ENCODE measurements around the gene HPSE2. TPM values are rescaled to one million over a fixed set of nuclear protein-coding genes. Genes with fewer than 3 reads are reported as not detected.
"Not testable (repeated sequence)": the region's sequence is repeated elsewhere in the genome, so short reads cannot be mapped to it uniquely, and the experiment has no call there.

The HPSE2 gene
- total and polyA plus RNA-seq, 5 donors: 0.09 TPM; not detected in 4

DNA sequence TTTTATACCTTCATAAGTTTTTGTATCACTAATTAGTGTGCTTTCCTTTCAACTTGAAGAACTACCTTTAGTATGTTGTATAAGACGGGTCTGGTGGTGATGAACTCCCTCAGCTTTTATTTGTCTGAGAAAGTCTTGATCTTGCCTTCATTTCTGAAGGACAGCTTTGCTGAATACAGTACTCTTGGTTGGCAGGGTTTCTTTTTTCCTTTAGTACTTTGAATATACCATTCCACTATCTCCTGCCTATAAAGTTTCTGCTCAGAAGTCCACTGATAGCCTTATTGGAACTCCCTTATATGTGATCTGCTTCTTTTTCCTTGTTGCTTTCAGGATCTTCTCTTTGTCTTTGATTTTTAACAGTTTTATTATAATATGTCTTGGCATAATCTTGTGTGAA, 230.9 kb downstream of the HPSE2 start:
- no peaks in the 10 kb centered on the region for H3K9me3 ChIP-seq (ENCODE audit: control insufficient read depth, low read length)
- H3K27me3 ChIP-seq (ENCODE audit: control insufficient read depth, insufficient read depth): no peaks in the 10 kb centered on the region
- H3K27ac ChIP-seq (ENCODE audit: low read length): no peak overlapping the region
- 82% methylated on average over 1 of the region's 1 CpG for WGBS
- no peak overlapping the region for H3K4me3 ChIP-seq (ENCODE audit: low read length)
- no peaks in the 10 kb centered on the region for H3K4me1 ChIP-seq (ENCODE audit: control insufficient read depth, insufficient read depth, low read length)
- ATAC-seq (no peak), DNase-seq (no peak)
- intact Hi-C loops (cut with DNase I): no loop called here

GRCh38 chr10:99002392-99002791, 233.3 kb downstream of the HPSE2 start:
- ATAC-seq: no peak
- Histone ChIP-seq H3K4me3 (ENCODE audit: low read length) (no peak overlapping the region), H3K9me3 (ENCODE audit: control insufficient read depth, low read length) (no peaks in the 10 kb centered on the region), H3K27me3 (ENCODE audit: control insufficient read depth, insufficient read depth) (no peaks in the 10 kb centered on the region), H3K4me1 (ENCODE audit: control insufficient read depth, insufficient read depth, low read length) (no peaks in the 10 kb centered on the region), H3K27ac (ENCODE audit: low read length) (no peak overlapping the region)
- DNase-seq: no peak
- intact Hi-C loops (cut with DNase I): no loop called here
- WGBS: 91% methylated on average over 1 of the region's 1 CpG

DNA sequence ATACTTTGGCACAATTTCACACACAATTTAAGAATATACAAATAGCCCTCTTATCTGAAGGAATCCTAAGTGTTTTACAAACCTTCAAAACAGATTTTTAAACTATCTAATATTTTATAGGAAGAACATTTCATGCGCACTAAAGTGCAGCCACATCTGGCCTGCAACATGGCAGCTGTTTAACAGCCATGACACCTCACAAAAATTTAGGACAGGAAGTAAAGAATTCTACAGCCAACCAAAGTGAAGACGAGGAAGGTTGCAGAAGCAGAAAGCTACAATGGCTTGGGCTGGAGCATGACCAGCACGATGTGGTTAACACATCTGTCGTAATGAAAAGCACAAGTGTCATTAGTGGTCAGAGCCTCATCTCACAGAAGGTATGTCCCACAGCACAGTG, 238.1 kb downstream of the HPSE2 start:
- 64% methylated on average over 4 of the region's 4 CpGs for WGBS
- H3K27me3 ChIP-seq (ENCODE audit: control insufficient read depth, insufficient read depth): no peaks in the 10 kb centered on the region
- intact Hi-C loops (cut with DNase I): no loop called here
- DNase-seq: no peak
- H3K9me3 ChIP-seq (ENCODE audit: control insufficient read depth, low read length): no peaks in the 10 kb centered on the region
- no peak for ATAC-seq
- H3K27ac ChIP-seq (ENCODE audit: low read length): no peak overlapping the region
- no peak overlapping the region for H3K4me3 ChIP-seq (ENCODE audit: low read length)
- no peaks in the 10 kb centered on the region for H3K4me1 ChIP-seq (ENCODE audit: control insufficient read depth, insufficient read depth, low read length)

GRCh38 chr10:98994030-98994429, 241.6 kb downstream of the HPSE2 start:
- Histone ChIP-seq H3K4me1 (ENCODE audit: control insufficient read depth, insufficient read depth, low read length) (no peaks in the 10 kb centered on the region), H3K9me3 (ENCODE audit: control insufficient read depth, low read length) (no peaks in the 10 kb centered on the region), H3K27me3 (ENCODE audit: control insufficient read depth, insufficient read depth) (no peaks in the 10 kb centered on the region), H3K4me3 (ENCODE audit: low read length) (no peak overlapping the region), H3K27ac (ENCODE audit: low read length) (no peak overlapping the region)
- no peak for ATAC-seq
- no peak for DNase-seq
- intact Hi-C loops (cut with DNase I): no loop called here

DNA sequence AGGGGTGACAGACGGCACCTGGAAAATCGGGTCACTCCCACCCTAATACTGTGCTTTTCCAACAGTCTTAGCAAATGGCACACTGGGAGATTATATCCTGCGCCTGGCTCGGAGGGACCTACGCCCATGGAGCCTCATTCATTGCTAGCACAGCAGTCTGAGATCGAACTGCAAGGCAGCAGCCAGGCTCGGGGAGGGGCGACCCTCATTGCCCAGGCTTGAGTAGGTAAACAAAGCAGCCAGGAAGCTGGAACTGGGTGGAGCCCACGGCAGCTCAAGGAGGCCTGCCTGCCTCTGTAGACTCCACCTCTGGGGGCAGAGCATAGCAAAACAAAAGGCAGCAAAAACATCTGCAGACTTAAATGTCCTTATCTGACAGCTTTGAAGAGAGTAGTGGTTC, 251.9 kb downstream of the HPSE2 start:
- H3K4me3 ChIP-seq (ENCODE audit: low read length); intact Hi-C loops (cut with DNase I); ATAC-seq; H3K9me3 ChIP-seq (ENCODE audit: control insufficient read depth, low read length); H3K27me3 ChIP-seq (ENCODE audit: control insufficient read depth, insufficient read depth); H3K27ac ChIP-seq (ENCODE audit: low read length); H3K4me1 ChIP-seq (ENCODE audit: control insufficient read depth, insufficient read depth, low read length): not testable (repeated sequence)
- peak in 1 of 3 donors; percentile 30 for DNase-seq
- 82% methylated on average over 9 of the region's 9 CpGs for WGBS

DNA sequence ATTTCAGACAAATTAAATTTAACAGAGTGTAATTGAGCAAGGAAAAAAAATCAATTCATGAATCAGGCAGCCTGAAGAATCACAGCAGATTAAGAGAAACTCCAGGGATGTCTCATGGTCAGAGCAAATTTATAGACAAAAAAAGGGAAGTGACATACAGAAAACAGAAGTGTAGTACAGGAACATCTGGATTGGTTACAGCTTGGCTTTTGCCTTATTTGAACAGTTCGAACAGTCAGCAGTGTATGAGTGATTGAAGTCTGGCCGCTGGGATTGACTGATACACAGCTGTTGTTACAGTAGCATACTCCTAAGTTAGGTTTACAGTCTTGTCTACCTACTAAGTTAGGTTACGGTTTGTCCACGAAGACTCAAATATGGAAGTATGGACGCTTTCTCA, 255.3 kb downstream of the HPSE2 start:
- no peak for ATAC-seq
- Histone ChIP-seq H3K4me3 (ENCODE audit: low read length) (no peak overlapping the region), H3K27ac (ENCODE audit: low read length) (no peak overlapping the region), H3K9me3 (ENCODE audit: control insufficient read depth, low read length) (no peaks in the 10 kb centered on the region), H3K4me1 (ENCODE audit: control insufficient read depth, insufficient read depth, low read length) (no peaks in the 10 kb centered on the region), H3K27me3 (ENCODE audit: control insufficient read depth, insufficient read depth) (no peaks in the 10 kb centered on the region)
- DNase-seq: no peak
- 61% methylated on average over 5 of the region's 5 CpGs for WGBS
- intact Hi-C loops (cut with DNase I): no loop called here

- 65% methylated on average over 2 of the region's 2 CpGs for WGBS
- Histone ChIP-seq H3K27ac (ENCODE audit: low read length) (no peak overlapping the region), H3K9me3 (ENCODE audit: control insufficient read depth, low read length) (no peaks in the 10 kb centered on the region), H3K4me3 (ENCODE audit: low read length) (no peak overlapping the region), H3K4me1 (ENCODE audit: control insufficient read depth, insufficient read depth, low read length) (no peaks in the 10 kb centered on the region), H3K27me3 (ENCODE audit: control insufficient read depth, insufficient read depth) (no peaks in the 10 kb centered on the region)
- intact Hi-C loops (cut with DNase I): no loop called here
- no peak for DNase-seq
- no peak for ATAC-seq
Measured at GRCh38 chr10:98971464-98971863, 264.2 kb downstream of the HPSE2 start.

- DNase-seq (no peak), ATAC-seq (no peak)
- Histone ChIP-seq H3K4me3 (ENCODE audit: low read length) (no peak overlapping the region), H3K27ac (ENCODE audit: low read length) (no peak overlapping the region), H3K27me3 (ENCODE audit: control insufficient read depth, insufficient read depth) (no peaks in the 10 kb centered on the region), H3K4me1 (ENCODE audit: control insufficient read depth, insufficient read depth, low read length) (no peaks in the 10 kb centered on the region), H3K9me3 (ENCODE audit: control insufficient read depth, low read length) (no peaks in the 10 kb centered on the region)
- intact Hi-C loops (cut with DNase I): no loop called here
Measured at GRCh38 chr10:98967601-98968000, 268.1 kb downstream of the HPSE2 start.

DNA sequence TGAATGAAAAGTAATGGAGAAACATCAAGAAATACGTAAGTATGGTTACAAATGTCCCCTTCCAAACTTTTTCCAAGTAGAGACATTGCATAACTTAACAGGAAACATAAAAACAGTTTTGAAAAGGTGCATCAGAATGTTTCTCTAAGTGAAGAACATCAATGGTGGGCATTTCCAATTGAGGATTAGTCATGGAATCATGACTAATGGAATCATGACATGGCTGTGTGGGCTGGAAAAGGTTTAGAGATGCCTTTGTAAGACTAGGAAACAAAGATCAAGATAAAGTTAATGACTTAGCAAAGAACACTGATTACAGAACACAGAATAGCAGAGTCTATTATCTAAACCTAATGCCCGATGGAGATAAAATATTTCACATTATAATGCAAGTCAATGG, 272.0 kb downstream of the HPSE2 start:
- no peaks in the 10 kb centered on the region for H3K4me1 ChIP-seq (ENCODE audit: control insufficient read depth, insufficient read depth, low read length)
- H3K9me3 ChIP-seq (ENCODE audit: control insufficient read depth, low read length): no peaks in the 10 kb centered on the region
- intact Hi-C loops (cut with DNase I): no loop called here
- H3K27ac ChIP-seq (ENCODE audit: low read length): no peak overlapping the region
- ATAC-seq (no peak), DNase-seq (no peak)
- WGBS: 63% methylated on average over 2 of the region's 2 CpGs
- H3K27me3 ChIP-seq (ENCODE audit: control insufficient read depth, insufficient read depth): no peaks in the 10 kb centered on the region
- H3K4me3 ChIP-seq (ENCODE audit: low read length): no peak overlapping the region

- 21% methylated on average over 2 of the region's 2 CpGs for WGBS
- Histone ChIP-seq H3K27ac (ENCODE audit: low read length) (no peak overlapping the region), H3K4me1 (ENCODE audit: control insufficient read depth, insufficient read depth, low read length) (no peaks in the 10 kb centered on the region), H3K4me3 (ENCODE audit: low read length) (no peak overlapping the region), H3K27me3 (ENCODE audit: control insufficient read depth, insufficient read depth) (no peaks in the 10 kb centered on the region), H3K9me3 (ENCODE audit: control insufficient read depth, low read length) (no peaks in the 10 kb centered on the region)
- intact Hi-C loops (cut with DNase I): no loop called here
- DNase-seq (no peak), ATAC-seq (no peak)
Measured at GRCh38 chr10:98959379-98959778, 276.3 kb downstream of the HPSE2 start.

DNA sequence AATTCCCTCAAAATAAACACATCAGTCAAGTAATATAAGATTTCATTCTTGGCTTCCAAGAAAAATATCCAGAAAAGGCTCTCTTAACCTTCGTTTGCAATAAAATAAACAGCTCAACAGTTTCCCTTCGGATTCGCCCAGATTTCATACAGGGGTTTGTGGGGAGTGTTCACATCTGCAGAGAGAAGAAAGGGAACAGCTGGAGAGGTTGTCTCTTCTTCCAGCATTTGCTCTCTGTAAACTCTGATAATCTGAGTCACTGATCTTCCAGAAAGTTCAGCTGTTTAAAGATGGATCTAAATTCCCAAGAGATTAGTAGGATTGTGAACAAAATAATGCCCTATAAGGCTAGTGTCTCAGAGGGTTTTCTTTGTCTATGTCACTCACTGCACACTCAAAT, 277.9 kb downstream of the HPSE2 start:
- WGBS: 39% methylated on average over 3 of the region's 3 CpGs
- ATAC-seq: no peak
- intact Hi-C loops (cut with DNase I): no loop called here

GRCh38 chr10:98956576-98957260, 278.9 kb downstream of the HPSE2 start:
- intact Hi-C loops (cut with DNase I): no loop called here
- H3K4me3 ChIP-seq (ENCODE audit: low read length): no peak overlapping the region
- H3K27me3 ChIP-seq (ENCODE audit: control insufficient read depth, insufficient read depth): no peaks in the 10 kb centered on the region
- H3K27ac ChIP-seq (ENCODE audit: low read length): no peak overlapping the region
- ATAC-seq (no peak), DNase-seq (no peak)
- no peaks in the 10 kb centered on the region for H3K4me1 ChIP-seq (ENCODE audit: control insufficient read depth, insufficient read depth, low read length)
- H3K9me3 ChIP-seq (ENCODE audit: control insufficient read depth, low read length): no peaks in the 10 kb centered on the region
- 77% methylated on average over 4 of the region's 4 CpGs for WGBS

More for the DNA sequence above, 277.9 kb downstream of the HPSE2 start:
- H3K27me3 ChIP-seq (ENCODE audit: control insufficient read depth, insufficient read depth): no peaks in the 10 kb centered on the region
- no peak overlapping the region for H3K27ac ChIP-seq (ENCODE audit: low read length)
- DNase-seq: no peak
- no peak overlapping the region for H3K4me3 ChIP-seq (ENCODE audit: low read length)
- H3K9me3 ChIP-seq (ENCODE audit: control insufficient read depth, low read length): no peaks in the 10 kb centered on the region
- H3K4me1 ChIP-seq (ENCODE audit: control insufficient read depth, insufficient read depth, low read length): no peaks in the 10 kb centered on the region
